HG03354 (cell line): ENCODE data around the gene UROC1.
"Not testable (repeated sequence)": the region's sequence is repeated elsewhere in the genome, so short reads cannot be mapped to it uniquely, and the experiment has no call there.

Source experiments
- ATAC-seq: cut with Tn5 transposase; IDR thresholded peaks from one replicate; pipeline ENCODE4 v1.9.1; 2021; ENCODE audit warnings: mild to moderate bottlenecking; ENCODE audit not compliant: unreplicated experiment, poor library complexity, severe bottlenecking

Gene UROC1

DNA sequence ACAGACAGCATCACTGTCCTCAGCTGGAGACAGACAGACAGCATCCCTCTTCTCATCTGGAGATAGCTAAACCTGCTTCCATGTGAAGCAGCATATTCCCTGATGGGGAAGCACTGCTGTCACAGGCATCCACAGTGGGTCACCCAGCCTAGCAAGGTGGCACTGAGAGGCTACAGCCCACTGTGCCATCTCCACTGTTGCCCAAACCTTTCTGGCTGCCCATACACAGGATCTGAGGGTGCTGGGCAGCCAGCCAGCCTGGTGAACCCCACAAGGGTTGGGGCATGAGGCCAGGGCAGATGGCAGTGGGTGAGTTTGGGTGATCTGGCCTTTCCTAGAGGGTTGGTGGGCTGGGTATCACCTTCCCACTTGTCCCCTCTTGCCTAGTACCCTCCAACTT lies 18.1 kb upstream of the UROC1 start:
- no peak for ATAC-seq

- ATAC-seq = not testable (repeated sequence)
Observed at GRCh38 chr3:126534716-126535115, 17.1 kb upstream of the UROC1 start.

GRCh38 chr3:126533506-126533905 lies 15.9 kb upstream of the UROC1 start:
- ATAC-seq = no peak

- no peak for ATAC-seq
Observed at GRCh38 chr3:126531051-126531330, 13.4 kb upstream of the UROC1 start.

DNA sequence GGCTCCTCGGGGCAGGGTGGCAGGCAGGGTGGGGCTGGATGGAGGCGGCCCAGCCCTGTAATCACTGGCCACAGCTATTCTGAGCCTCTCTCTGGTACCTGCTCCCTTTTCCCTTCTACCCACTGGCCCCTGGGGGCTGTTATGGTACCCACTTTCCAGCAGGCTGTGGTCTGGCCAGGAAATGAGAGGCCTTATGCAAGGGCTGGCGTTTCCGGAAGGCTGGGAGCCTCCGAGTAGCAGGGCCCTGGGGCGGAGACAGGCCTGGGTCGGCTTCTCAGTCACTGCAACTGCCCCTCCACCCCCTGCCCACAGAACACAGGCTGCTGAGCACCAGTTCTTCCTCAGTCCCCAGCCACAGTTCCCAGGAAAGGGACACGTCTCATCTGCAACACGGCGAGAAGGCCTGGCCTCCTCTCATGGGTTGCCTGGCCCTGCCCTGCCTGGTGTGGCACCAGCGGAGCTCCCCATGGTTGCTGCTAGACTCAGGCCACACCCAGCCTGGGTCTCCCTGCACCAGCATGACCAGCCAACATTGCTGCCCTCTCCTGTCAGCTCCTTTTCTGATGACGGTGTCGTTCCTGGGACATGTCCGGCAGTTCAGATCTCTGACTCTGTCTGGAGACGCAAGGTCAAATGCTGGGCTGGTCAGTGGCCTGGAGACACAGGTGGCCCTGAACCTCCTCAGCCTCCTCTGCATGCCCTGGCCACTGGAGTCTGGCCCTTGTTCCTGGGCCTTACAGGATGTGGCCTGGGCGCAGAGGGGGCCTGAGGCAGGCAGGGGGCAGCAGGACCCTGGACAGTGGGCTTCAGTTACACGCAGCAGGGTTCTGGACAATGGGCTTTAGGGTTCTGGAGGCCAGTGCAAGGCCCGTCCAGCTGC lies 12.8 kb upstream of the UROC1 start:
- peak; percentile 57 for ATAC-seq

DNA sequence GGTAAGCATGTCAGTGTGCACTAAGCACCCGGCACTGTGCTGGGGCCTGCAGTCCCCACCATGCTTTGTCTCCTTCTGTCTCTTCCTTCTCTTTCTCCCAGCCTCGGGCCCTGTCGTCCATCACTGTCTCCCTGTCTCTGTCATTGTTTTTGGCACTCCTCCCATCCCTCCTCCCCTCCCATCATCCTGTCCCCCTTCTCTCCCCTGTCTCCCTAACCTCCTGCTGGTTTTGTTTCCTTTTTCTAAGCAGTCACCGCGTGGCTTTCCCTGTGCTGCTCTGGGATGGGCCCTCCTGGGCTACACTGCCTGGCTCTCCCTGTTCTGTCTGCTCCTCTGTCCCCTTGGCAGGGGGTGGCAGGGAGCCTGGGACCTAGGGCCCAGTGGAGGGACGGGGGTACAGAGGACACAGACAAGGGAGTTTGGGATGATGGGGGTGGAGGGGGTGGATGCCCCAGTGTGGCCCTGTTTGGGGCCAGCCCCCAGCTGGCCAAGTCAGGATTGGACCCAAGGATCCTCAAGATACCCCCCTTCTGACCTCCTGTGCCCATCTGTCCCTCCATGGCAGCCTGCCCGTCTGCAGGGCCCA lies 12.1 kb upstream of the UROC1 start:
- ATAC-seq = no peak

GRCh38 chr3:126528800-126529541 lies 11.4 kb upstream of the UROC1 start:
- no peak for ATAC-seq

GRCh38 chr3:126528419-126528799 lies 10.8 kb upstream of the UROC1 start:
- no peak for ATAC-seq

DNA sequence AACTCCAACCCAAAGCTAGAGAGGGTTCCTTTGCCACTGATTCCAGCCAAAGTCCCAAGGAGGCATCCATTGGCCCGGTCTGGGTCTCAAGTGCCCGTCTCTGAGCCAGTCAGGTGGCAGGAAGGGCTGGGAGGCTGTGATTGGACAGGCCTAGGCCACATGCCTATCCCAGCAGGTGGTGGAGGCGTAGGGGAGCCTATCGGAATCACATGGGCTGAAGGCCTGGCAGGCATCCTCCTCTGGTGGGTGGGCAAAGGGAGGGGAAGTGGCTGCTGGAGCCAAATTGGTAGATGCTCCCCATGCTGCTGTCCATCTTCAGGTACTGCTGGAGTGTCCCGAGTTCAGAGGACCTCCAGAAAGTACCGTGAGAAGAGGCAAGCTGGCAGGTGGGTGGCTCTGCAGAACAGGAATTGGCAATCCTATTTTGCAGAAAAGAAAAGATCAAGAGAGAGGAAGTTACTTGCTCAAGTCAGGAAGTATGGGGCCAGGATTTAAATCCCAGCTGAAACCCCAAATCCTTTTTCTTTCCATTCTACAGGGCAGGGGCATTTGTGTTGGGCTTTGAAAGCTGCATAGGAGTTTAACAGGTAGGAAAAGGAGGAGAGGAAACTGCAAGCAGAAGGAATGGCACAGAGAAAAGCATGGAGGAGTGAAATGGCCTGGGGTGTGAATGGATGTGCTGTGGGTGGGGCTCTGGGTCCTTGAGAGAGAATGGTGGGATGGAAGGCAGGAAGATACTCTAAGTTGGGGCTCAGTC lies 10.1 kb upstream of the UROC1 start:
- ATAC-seq = no peak

GRCh38 chr3:126527006-126527405 lies 9.4 kb upstream of the UROC1 start:
- ATAC-seq = no peak

DNA sequence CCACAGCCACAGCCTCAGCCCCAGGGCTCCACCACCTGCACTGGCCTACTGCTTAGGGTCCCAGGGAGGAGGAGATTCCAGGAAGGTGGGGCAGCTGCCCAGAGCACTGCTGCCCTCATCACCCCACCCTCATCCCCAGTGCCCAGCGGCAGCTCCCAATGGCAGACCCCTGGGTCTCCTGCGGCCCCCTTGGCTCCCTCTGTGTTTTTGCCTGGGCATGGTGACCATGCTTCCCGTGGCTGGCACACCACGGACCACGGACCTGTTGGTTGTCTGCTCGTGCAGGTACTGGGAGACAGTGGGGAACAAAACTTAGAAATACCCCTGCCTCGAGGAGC lies 9.1 kb upstream of the UROC1 start:
- ATAC-seq = no peak

- no peak for ATAC-seq
Observed at GRCh38 chr3:126525853-126526667, 8.5 kb upstream of the UROC1 start.

DNA sequence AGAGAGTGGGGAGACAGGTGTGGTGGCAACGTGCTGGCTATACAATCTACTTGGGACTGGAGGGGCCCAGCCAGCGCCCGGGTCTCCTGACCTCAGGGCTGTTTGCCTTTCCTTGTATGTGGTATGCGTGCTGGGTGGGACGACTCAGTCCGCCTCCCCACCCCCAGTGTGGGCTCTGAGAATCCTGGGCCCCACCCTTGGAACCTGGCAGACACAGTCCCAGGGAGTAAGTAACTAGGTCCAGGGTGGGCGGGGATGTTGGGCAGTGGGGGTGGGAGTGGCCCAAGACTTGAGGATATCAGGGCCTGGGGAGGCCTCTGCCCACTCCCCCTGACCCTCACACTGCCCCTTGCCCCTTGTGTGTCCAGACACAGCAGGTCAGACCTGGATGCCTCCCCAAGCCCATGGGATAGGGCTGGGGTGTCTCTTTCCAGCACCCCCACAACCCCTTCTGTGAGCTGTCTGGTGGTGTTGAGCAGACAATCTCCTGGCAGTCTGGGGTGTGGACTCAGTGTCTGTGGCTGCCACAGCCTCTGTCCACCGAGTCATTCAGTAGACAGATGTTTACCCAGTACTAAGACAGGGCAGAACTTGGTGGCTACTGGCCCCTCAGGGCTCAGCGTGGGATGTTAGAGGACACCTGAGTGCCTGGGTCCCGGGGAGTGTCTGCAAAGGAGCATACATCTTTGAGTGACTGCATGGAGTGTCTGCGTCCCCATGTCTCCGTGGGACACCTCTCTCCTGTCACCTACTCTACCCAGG lies 7.7 kb upstream of the UROC1 start:
- no peak for ATAC-seq

- no peak for ATAC-seq
Observed at GRCh38 chr3:126524429-126524988, 6.9 kb upstream of the UROC1 start.

DNA sequence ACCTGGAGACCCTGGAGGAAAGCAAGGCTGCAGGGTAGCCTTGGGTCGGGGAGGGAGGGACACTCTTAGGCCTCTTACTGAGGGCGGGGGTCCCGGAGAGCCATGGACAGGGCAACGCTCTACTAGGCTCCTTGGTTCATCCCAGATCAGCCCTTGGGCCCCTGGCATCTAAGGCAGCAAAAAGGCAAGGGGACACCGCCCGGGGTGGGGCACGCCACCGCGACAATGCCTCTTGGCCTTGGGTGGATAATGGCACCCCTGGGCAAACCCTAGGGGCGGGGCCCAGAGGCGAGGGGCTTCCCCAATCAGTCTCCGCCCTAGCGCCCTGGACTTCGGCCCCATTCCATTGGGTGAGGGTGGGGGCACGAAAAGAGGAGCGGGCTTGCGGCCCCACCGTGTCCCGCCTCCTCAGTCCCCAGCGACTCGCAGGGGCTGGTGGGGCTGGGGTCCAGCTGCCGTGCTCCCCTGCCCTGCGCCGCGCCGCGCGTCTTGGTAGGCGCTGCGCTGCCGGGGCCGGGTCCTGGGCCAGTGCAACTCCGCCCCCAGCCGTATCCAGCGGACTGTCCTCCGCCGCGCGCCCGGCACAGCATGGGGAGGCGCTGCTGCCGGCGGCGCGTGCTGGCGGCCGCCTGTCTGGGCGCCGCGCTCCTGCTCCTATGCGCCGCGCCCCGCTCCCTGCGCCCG lies 6.3 kb upstream of the UROC1 start, which contains the start of gene CHST13:
TSS of gene CHST13 (plus strand) at position 411 of the 684 bp plus-strand sequence. CDS start at position 589, 178 bp downstream.
- ATAC-seq = no peak

- ATAC-seq = no peak
Observed at GRCh38 chr3:126522363-126522788, 4.8 kb upstream of the UROC1 start.

DNA sequence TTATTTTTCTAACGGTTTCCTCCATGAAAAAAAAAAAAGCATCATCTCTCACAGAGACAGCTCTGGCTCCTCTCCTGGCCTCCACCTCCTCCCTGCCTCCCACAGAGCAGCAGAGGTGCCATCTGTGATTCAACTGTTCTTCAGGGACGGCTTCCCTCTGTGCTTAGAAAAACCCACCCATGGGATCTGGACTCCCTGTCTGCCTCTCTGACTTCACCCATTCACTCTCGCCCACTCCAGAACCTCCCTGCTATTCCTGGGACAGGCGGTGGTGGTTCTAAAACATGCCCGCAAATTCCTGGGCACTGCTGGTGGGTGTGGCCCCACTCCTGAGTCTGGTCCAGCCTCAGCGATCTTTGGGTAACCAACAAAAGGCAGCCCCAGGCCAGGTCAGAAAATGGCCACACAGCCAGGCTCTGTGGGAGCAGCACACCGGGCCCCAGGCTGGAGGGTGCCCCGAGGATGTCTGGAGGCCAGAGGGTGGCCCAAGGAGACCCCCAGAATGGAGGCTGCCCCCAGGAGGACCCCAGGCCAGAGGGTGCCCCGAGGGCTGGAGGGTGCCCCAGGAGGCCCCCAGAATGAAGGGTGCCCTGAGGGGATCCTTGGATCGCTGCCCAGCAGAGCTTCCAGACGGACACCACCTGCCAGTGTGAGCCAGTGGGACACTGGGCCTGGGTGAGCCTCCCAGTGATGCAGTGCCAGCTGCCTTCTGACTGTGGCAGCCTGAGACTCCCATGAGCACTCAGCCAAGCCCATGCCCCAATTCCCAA lies 3.7 kb upstream of the UROC1 start:
- no peak for ATAC-seq
